Measurements from ENCODE around the gene LY6G6F.

LY6G6F gene, protein sequence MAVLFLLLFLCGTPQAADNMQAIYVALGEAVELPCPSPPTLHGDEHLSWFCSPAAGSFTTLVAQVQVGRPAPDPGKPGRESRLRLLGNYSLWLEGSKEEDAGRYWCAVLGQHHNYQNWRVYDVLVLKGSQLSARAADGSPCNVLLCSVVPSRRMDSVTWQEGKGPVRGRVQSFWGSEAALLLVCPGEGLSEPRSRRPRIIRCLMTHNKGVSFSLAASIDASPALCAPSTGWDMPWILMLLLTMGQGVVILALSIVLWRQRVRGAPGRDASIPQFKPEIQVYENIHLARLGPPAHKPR

DNA sequence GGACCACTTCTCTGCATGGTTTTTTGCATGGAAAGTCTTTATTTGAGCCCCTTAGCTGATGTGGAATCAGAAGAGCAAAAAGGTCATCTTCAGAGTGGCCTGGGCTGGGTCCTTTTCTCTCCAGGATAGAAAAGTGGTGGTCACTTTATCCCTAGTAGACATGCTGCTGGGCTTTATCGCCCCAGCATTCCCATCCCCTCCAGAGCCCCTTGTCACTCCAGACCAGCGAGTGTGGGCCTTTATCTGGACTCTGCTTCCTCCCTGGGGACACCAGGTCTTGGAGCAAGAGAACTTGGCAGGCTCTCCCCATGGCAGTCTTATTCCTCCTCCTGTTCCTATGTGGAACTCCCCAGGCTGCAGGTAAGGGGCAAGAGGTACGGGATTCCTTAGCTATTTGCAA lies at the start of gene LY6G6F:
LY6G6F (plus strand) TSS at position 268 of the 400 bp plus-strand sequence; CDS start at position 309, 41 bp downstream.
- no peak for DNase-seq

DNA sequence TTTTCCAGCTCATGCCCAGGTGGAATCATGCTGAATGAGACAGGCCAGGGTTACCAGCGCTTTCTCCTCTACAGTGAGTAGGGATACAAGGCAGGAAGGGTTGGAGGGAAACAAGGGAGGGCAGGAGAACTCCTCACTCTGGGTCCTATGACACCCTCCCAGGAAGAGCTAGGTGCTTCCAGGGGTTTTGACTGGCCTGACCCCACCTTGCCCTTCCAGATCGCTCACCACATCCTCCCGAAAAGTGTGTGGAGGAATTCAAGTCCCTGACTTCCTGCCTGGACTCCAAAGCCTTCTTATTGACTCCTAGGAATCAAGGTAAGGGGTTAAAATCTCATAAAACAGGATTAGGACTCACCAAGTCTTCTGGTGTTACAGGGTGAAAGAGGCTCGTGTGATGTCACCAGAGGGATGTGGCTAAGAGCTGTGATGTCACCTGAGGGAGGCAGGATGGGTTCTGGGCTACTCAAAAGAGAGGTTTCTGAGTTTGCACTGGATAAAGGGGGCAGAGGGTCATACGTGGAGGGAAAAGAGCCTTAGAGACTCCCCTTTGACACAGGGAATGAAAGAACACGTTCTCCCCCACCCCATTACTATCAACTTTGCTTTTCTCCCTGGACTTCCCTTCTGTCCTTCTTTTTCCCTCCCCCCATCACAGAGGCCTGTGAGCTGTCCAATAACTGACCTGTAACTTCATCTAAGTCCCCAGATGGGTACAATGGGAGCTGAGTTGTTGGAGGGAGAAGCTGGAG lies 49.1 kb upstream of the LY6G6F start:
- no peak for DNase-seq

DNA sequence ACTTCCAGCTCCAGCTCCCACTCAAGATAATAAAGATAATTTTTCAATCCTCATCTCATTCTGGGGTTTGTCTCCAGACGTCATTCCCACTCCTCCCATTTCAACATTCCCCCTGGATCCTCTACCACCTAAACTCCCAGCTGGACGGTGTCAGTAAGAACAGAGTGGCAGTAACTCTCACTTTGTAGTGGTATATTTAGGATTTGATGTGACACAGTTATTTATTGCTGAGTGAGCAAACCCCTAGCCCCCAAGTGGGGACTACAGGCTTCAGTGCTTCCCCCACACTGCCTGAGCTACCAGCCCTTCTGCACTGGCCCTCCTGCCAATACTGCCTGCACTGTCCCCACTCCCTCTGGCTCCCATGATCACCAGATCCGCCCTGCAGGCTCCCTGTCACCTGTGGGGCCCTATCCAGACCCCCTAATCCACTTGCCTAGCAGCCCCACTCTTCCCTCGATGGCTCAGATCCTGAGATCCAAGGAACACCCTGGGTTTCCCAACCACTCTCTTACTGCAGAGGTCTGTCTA lies 48.4 kb upstream of the LY6G6F start:
- no peak for DNase-seq

- DNase-seq: no peak
Observed at GRCh38 chr6:31658983-31659648, 47.5 kb upstream of the LY6G6F start.

DNA sequence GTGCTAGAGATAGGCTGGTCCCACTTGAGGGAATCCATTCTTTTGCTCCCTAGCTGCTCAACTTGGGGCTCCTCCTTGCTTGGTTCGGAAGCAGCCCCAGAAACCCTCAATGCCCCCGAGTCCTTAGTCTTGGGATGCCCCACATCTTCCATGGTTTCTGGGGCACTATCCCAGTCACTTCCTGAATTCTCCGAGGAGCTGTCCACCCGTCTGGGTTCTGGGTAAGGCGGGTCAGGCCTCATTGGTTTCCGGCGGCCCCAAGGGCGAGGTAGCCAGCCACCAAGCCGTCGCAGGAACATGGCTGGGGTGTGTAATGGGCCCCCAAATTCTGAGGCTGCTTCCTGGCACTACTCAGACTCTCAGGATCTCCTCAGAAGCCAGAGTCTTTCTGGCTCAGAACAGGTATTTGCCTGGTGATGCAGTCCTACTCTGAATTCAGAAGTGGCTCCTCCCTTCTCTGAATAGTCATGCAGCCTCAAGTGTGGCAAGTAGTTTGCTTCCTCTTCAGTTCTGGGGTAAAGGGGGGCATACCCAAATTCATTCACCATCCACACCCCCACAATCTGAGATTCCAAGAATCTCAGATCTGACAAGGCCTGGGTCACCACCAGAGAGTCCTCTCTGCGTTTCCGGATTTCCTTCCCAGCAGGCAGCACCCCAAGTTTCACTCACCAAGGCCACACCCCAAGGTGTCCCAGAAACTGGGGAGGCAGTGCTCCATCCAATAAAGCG lies 46.9 kb upstream of the LY6G6F start:
- no peak for DNase-seq

DNA sequence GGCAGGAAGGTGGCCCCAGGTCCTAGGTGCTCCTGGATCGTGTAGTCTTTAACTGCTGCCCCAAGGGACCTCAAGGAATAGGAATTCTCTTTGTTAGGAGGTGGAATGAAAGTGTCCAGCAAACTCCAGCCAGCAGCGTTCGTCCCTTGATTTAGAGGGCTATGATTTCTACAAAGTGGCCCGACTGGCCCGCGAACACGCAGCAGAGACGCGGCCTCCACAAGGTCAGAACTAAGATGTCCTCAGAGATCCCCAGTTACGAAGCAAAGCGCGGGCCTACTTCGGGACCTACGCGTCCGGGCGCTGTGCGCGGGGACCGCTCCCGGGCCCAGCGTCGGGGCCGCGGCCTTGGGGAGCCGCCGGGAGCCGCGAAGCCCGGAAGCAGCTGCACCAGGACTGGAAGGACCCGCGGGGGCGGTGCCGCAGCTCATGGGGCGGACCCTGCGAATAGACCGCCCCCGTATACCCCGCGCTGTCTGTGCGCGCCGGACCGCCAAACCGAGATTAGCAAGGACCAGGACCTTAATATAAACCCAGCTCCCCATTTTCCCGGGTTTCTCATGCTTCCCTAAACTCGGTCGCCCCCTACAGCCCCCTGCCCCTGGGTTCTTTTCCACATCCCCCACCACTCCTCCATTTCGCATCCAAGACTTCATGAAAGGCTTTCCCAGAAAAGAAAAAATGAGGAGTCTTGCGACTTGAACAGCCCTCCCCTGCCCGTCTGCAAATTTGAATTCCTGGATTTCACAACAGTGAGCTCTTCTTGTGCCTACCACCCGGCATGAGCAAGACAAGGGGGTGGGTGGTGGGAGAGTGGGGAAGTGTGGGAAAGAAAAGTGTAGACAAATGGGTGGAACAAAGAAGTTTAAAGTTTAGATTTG lies 46.0 kb upstream of the LY6G6F start, which contains the start of gene C6orf47:
C6orf47 (minus strand) TSS at position 398 of the 881 bp plus-strand sequence. CDS start 831 bp downstream, outside the sequence.
- peak; percentile 87 for DNase-seq

GRCh38 chr6:31661262-31662123 lies 45.2 kb upstream of the LY6G6F start:
- DNase-seq: no peak

- DNase-seq: no peak
Observed at GRCh38 chr6:31662124-31662723, 44.4 kb upstream of the LY6G6F start.

GRCh38 chr6:31663126-31663960 lies 43.3 kb upstream of the LY6G6F start:
- DNase-seq: no peak

GRCh38 chr6:31663961-31664789 lies 42.5 kb upstream of the LY6G6F start:
- no peak for DNase-seq

- peak; percentile 96 for DNase-seq
Observed at GRCh38 chr6:31664790-31665500, 41.7 kb upstream of the LY6G6F start, which contains the start of gene GPANK1. Gene GPANK1 (minus strand): TSS chr6:31664997. CDS start chr6:31664478, 519 bp downstream.

DNA sequence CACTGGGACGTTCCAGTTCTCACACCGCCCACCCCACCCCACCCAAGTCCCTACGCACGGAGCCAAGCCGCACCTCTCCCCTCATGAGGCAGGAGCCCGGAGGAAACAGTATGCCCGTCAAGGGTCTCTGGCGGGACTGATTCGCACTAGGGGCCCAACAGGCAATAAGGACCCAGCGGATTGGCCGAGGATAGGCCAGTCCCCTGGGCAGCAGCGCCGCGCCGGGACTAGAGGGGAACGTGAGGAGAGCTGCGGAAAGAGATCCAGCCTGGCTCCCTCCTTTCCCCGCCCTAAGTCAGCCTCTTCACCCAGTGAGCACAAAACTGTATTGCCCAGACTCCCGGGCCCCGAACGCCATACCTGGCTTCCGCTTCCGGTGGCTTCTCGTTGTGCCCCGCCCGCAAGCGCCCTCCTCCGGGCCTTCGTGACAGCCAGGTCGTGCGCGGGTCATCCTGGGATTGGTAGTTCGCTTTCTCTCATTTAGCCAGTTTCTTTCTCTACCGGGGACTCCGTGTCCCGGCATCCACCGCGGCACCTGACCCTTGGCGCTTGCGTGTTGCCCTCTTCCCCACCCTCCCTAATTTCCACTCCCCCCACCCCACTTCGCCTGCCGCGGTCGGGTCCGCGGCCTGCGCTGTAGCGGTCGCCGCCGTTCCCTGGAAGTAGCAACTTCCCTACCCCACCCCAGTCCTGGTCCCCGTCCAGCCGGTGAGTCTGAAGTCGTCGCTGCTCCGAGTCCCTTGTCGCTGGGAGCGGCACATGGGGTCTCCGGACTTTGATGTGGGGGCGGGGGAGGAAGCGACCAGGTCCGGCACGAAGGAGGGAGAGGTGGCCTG lies 40.9 kb upstream of the LY6G6F start, which contains the start of gene CSNK2B:
CSNK2B (plus strand) TSS at position 580 of the 836 bp plus-strand sequence. CDS start 752 bp downstream, outside the sequence.
- peak; percentile 98 for DNase-seq

DNA sequence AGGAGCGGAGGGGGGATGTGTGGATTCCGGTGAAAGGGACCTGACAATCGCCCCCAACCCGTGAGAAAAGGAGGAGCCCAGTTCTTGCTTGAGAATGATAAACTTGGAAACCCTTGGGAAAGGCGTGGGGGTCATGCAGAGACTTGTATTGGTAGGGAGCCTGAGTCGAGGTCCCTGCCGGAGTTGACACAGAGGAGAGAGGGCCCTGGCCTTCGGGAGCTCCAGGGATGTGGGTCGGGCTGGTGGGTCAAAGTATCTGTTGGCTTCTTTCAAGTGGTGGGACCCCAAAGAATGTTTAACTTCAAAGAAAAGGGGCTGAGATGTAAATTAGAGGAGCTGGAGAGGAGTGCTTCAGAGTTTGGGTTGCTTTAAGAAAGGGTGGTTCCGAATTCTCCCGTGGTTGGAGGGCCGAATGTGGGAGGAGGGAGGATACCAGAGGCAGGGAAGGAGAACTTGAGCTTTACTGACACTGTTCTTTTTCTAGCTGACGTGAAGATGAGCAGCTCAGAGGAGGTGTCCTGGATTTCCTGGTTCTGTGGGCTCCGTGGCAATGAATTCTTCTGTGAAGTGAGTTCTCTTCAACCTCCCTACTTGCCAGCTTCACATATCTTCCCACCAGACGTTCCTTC lies 40.2 kb upstream of the LY6G6F start:
- DNase-seq: no peak

DNA sequence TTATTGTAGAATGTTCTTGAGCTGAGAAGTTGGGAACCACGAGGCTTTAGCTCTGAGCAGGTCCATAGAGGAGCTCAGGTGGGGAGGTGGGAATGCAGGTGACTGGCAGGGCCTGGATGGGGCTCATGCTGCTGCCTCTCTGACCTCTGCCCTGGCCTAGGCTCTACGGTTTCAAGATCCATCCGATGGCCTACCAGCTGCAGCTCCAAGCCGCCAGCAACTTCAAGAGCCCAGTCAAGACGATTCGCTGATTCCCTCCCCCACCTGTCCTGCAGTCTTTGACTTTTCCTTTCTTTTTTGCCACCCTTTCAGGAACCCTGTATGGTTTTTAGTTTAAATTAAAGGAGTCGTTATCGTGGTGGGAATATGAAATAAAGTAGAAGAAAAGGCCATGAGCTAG lies 37.0 kb upstream of the LY6G6F start, which contains the start of gene LY6G5B:
LY6G5B (plus strand) TSS at position 301 of the 400 bp plus-strand sequence. CDS start 975 bp downstream, outside the sequence.
- no peak for DNase-seq

DNA sequence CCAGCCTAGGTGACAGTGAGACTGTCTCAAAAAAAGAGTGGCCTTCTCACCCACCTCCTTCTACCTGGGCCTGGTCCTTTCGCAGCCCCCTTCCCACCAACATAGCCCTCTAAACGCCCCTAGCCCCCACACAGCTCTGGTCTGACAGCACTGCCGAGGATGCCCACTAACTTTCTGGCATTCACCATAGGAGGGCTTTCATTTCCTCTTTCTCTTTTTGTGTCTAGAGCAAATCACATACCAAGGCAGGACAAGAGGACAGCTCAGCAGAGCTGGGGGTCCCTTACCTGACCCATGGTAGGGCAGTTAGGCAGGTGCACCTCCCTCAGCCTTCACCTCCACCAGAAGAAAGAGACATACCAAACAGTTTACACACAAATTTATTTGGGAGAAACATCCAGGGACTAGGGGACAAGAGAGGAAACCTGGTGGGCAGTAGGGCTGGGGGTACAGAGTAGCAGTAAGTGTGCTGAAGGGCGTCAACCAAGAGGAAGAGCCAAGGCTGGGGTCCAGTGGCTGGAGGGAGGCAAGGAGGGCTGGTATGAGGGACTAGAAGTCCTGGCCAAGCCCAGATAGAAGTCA lies 30.3 kb upstream of the LY6G6F start:
- DNase-seq: no peak

Measured in NCI-H1105 treated with DMSO at 0.1 percent for 48 hours (cell line).